H9 (cell line): ENCODE results near the gene TSPYL2. TPM values are rescaled to one million over a fixed set of nuclear protein-coding genes. Genes with fewer than 3 reads are reported as not detected.

Experiments
- DNase-seq: peaks from one replicate; pipeline ENCODE4 v3.0.0-alpha.2; 2017
- H2AFZ ChIP-seq: one replicate; pipeline ENCODE4 v1.6.1; 2013; ENCODE audit warnings: mild to moderate bottlenecking, low read length, control low read depth, moderate library complexity
- H2AK5ac ChIP-seq: 2 replicates; pipeline ENCODE4 v1.6.1; 2013; ENCODE audit warnings: low read length, control low read depth, mixed read lengths; ENCODE audit not compliant: insufficient read length
- H2BK120ac ChIP-seq: one replicate; pipeline ENCODE4 v1.6.1; 2013; ENCODE audit warnings: low read depth, mild to moderate bottlenecking, low read length, control low read depth, inconsistent platforms; ENCODE audit not compliant: poor library complexity, severe bottlenecking
- H2BK12ac ChIP-seq: 2 replicates; pipeline ENCODE4 v1.6.1; 2013; ENCODE audit warnings: low read length, control low read depth, mixed read lengths, low read depth; ENCODE audit not compliant: insufficient read length
- H2BK15ac ChIP-seq: 2 replicates; pipeline ENCODE4 v1.6.1; 2013; ENCODE audit warnings: low read depth, low read length, control low read depth
- H2BK20ac ChIP-seq: one replicate; pipeline ENCODE4 v1.6.1; 2013; ENCODE audit warnings: low read depth, mild to moderate bottlenecking, low read length, control low read depth, inconsistent platforms; ENCODE audit not compliant: poor library complexity, severe bottlenecking
- H2BK5ac ChIP-seq: 2 replicates; pipeline ENCODE4 v1.6.1; 2013; ENCODE audit warnings: low read length, control low read depth, mixed read lengths; ENCODE audit not compliant: insufficient read length
- H3K14ac ChIP-seq: 2 replicates; pipeline ENCODE4 v1.6.1; 2013; ENCODE audit warnings: low read length, control low read depth; ENCODE audit not compliant: insufficient read depth
- H3K18ac ChIP-seq: 2 replicates; pipeline ENCODE4 v1.6.1; 2013; ENCODE audit warnings: low read depth, mild to moderate bottlenecking, mixed read lengths, low read length, control low read depth; ENCODE audit not compliant: insufficient read length
- H3K23ac ChIP-seq: 2 replicates; pipeline ENCODE4 v1.6.1; 2013; ENCODE audit warnings: low read length, control low read depth, mixed read lengths, low read depth; ENCODE audit not compliant: insufficient read length
- H3K23me2 ChIP-seq: 2 replicates; pipeline ENCODE4 v1.6.1; 2013; ENCODE audit warnings: low read depth, mild to moderate bottlenecking, mixed read lengths, low read length, control low read depth; ENCODE audit not compliant: insufficient read length, poor library complexity, severe bottlenecking
- H3K27ac ChIP-seq: 2 replicates; pipeline ENCODE4 v1.5.1; 2013; ENCODE audit warnings: low read length, control low read depth, mixed read lengths, low read depth; ENCODE audit not compliant: insufficient read length
- H3K27me3 ChIP-seq: 2 replicates; pipeline ENCODE4 v1.6.1; 2013; ENCODE audit warnings: low read length, control low read depth, inconsistent platforms; ENCODE audit not compliant: insufficient read depth
- H3K4ac ChIP-seq: 2 replicates; pipeline ENCODE4 v1.6.1; 2013; ENCODE audit warnings: low read depth, mild to moderate bottlenecking, control low read depth, inconsistent platforms, low read length, moderate library complexity
- H3K4me1 ChIP-seq: 2 replicates; pipeline ENCODE4 v1.6.1; 2013; ENCODE audit warnings: low read length, control low read depth, inconsistent platforms; ENCODE audit not compliant: insufficient read depth
- H3K4me2 ChIP-seq: 2 replicates; pipeline ENCODE4 v1.6.1; 2013; ENCODE audit warnings: low read length, control low read depth, mixed read lengths; ENCODE audit not compliant: insufficient read length, insufficient read depth
- H3K56ac ChIP-seq: 2 replicates; pipeline ENCODE4 v1.6.1; 2013; ENCODE audit warnings: low read depth, mild to moderate bottlenecking, mixed read lengths, low read length, control low read depth; ENCODE audit not compliant: insufficient read length
- H3K79me1 ChIP-seq: 2 replicates; pipeline ENCODE4 v1.6.1; 2013; ENCODE audit warnings: low read depth, mild to moderate bottlenecking, moderate library complexity, low read length, control low read depth, inconsistent platforms; ENCODE audit not compliant: insufficient read depth, poor library complexity, severe bottlenecking
- H3K79me2 ChIP-seq: 2 replicates; pipeline ENCODE4 v1.6.1; 2013; ENCODE audit warnings: low read length, control low read depth, inconsistent platforms; ENCODE audit not compliant: insufficient read depth
- H3K9ac ChIP-seq: 2 replicates; pipeline ENCODE4 v1.6.1; 2013; ENCODE audit warnings: low read length, control low read depth, mixed read lengths; ENCODE audit not compliant: insufficient read length; ENCODE audit errors: extremely low read depth
- H3K9me3 ChIP-seq: one replicate; pipeline ENCODE4 v1.6.1; 2013; ENCODE audit warnings: low read depth, low read length, inconsistent platforms; ENCODE audit not compliant: control insufficient read depth
- H3T11ph ChIP-seq: one replicate; pipeline ENCODE4 v1.6.1; 2013; ENCODE audit warnings: mild to moderate bottlenecking, low read length, control low read depth, inconsistent platforms
- H4K20me1 ChIP-seq: one replicate; pipeline ENCODE4 v1.6.1; 2013; ENCODE audit not compliant: control insufficient read depth, insufficient read length, insufficient read depth
- H4K5ac ChIP-seq: 2 replicates; pipeline ENCODE4 v1.6.1; 2013; ENCODE audit warnings: low read depth, mild to moderate bottlenecking, mixed read lengths, low read length, control low read depth; ENCODE audit not compliant: insufficient read length
- H4K8ac ChIP-seq: replicated peaks from 2 replicates; pipeline ENCODE4 v1.6.1; 2013; ENCODE audit warnings: low read length, control low read depth, mixed read lengths, low read depth; ENCODE audit not compliant: insufficient read length
- H4K91ac ChIP-seq: 2 replicates; pipeline ENCODE4 v1.6.1; 2013; ENCODE audit warnings: low read depth, mild to moderate bottlenecking, moderate library complexity, mixed read lengths, low read length, control low read depth; ENCODE audit not compliant: insufficient read length
- H3K27ac Mint-ChIP-seq, 3 experiments: 2 replicates in 2 of 3; 3 replicates in 1 of 3; pipeline ENCODE4 v1.8.0; 2020 to 2021; ENCODE audit warnings: mixed read lengths in 3 of 3, mild to moderate bottlenecking in 1 of 3, moderate library complexity in 1 of 3
- H3K27me3 Mint-ChIP-seq: 2 replicates; pipeline ENCODE4 v1.8.0; 2021; ENCODE audit warnings: low read depth, mild to moderate bottlenecking, moderate library complexity, mixed read lengths
- H3K36me3 Mint-ChIP-seq, 3 experiments: 2 replicates in 2 of 3; 3 replicates in 1 of 3; pipeline ENCODE4 v1.8.0; 2020 to 2021; ENCODE audit warnings: low read depth in 3 of 3, mixed read lengths in 3 of 3; ENCODE audit not compliant: insufficient read depth in 1 of 3
- H3K4me1 Mint-ChIP-seq, 2 experiments: 2 replicates each; pipeline ENCODE4 v1.8.0; 2020; ENCODE audit warnings: mixed read lengths in 2 of 2
- H3K4me3 Mint-ChIP-seq, 2 experiments: 2 replicates in 1 of 2; 3 replicates in 1 of 2; pipeline ENCODE4 v1.8.0; 2020 to 2021; ENCODE audit warnings: mild to moderate bottlenecking in 2 of 2, mixed read lengths in 2 of 2, moderate library complexity in 1 of 2
- H3K9me3 Mint-ChIP-seq, 2 experiments: 2 replicates in 1 of 2; 3 replicates in 1 of 2; pipeline ENCODE4 v1.8.0; 2020; ENCODE audit warnings: mild to moderate bottlenecking in 2 of 2, mixed read lengths in 2 of 2, moderate library complexity in 1 of 2
- WGBS: extraction: QIAGEN DNeasy Blood & Tissue Kit; methylation state at CpG from one replicate; pipeline ENCODE4 v1.1.7; 2013; ENCODE audit warnings: missing lambda C conversion rate, low lambda C conversion rate, mixed read lengths; ENCODE audit not compliant: insufficient read length; ENCODE audit errors: extremely low coverage; 5-methylcytosine and 5-hydroxymethylcytosine counted together
- total RNA-seq: library from RNA; stranded (reverse); gene quantifications from 2 replicates; pipeline ENCODE4 v1.2.1, GENCODE V29; 2021
- TF ChIP-seq, protein P1 (sequence below): fragments of 200-600 bp; sonication (generic); conservative IDR thresholded peaks from 3 replicates; pipeline ENCODE4 v1.8.0; 2021; ENCODE audit warnings: antibody characterized with exemption, mild to moderate bottlenecking

TSPYL2 gene
- total RNA-seq, 1 experiment from 2014 or later = 24.6 TPM

DNA sequence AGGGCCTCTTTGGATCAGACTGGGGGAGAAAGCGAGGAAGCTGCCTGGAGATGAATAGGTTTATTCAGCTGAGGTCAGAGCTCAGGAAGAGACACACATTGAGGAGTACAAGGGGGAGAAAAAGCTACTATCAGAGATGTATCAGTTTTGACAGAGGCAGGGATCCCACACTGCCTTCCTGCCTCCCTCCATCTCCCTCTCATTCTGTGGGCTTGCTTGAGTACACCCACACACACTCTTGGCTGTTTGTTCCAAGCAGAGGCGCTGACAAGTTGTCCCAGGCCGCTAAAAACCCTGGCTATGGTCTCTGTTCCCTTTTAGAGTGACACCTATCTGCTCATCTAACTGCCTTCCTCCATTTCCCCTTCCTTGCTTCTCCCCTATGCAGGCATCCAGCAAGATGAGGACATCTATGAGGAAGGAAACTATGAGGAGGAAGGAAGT lies 5.2 kb downstream of the TSPYL2 start:
- H2AK5ac ChIP-seq = no peak overlapping the region
- no peak overlapping the region for H3K4me3 Mint-ChIP-seq
- H3K9me3 ChIP-seq = peaks cover 39% of the 10 kb centered on the region
- no peak overlapping the region for H4K5ac ChIP-seq
- no peak overlapping the region for H3K9ac ChIP-seq
- no peaks in the 10 kb centered on the region for H3K79me2 ChIP-seq
- H3K18ac ChIP-seq = no peak overlapping the region
- H4K8ac ChIP-seq = no peak overlapping the region
- no peak overlapping the region for H2BK20ac ChIP-seq
- no peaks in the 10 kb centered on the region for H3K27me3 ChIP-seq
- H3K27ac ChIP-seq = no peak overlapping the region
- no peak overlapping the region for H2BK120ac ChIP-seq
- no peak overlapping the region for H2BK15ac ChIP-seq
- H3K14ac ChIP-seq = no peak overlapping the region
- no peak for DNase-seq
- no peaks in the 10 kb centered on the region for H3K79me1 ChIP-seq
- peaks cover 3% of the 10 kb centered on the region; the same call in 1 of the 2 replicates for H3K27me3 Mint-ChIP-seq
- no peak overlapping the region for H3K56ac ChIP-seq
- peaks cover 76 to 82% of the 10 kb centered on the region in 2 experiments for H3K9me3 Mint-ChIP-seq
- no peak overlapping the region for H4K91ac ChIP-seq
- no peak overlapping the region for H3K4ac ChIP-seq
- no peaks in the 10 kb centered on the region for H3K4me1 ChIP-seq
- H3K23me2 ChIP-seq = peaks cover 8% of the 10 kb centered on the region
- WGBS = no CpG with 5 or more reads among the region's 3 CpGs
- H2BK12ac ChIP-seq = no peak overlapping the region
- TF ChIP-seq, protein P1, sequence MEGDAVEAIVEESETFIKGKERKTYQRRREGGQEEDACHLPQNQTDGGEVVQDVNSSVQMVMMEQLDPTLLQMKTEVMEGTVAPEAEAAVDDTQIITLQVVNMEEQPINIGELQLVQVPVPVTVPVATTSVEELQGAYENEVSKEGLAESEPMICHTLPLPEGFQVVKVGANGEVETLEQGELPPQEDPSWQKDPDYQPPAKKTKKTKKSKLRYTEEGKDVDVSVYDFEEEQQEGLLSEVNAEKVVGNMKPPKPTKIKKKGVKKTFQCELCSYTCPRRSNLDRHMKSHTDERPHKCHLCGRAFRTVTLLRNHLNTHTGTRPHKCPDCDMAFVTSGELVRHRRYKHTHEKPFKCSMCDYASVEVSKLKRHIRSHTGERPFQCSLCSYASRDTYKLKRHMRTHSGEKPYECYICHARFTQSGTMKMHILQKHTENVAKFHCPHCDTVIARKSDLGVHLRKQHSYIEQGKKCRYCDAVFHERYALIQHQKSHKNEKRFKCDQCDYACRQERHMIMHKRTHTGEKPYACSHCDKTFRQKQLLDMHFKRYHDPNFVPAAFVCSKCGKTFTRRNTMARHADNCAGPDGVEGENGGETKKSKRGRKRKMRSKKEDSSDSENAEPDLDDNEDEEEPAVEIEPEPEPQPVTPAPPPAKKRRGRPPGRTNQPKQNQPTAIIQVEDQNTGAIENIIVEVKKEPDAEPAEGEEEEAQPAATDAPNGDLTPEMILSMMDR = no peak
- peaks cover 34 to 49% (median 41%) of the 10 kb centered on the region in 3 experiments for H3K36me3 Mint-ChIP-seq
- no peak overlapping the region for H2AFZ ChIP-seq
- H3K23ac ChIP-seq = no peak overlapping the region
- H3K4me2 ChIP-seq = no peak overlapping the region
- H4K20me1 ChIP-seq = no peaks in the 10 kb centered on the region
- no peak overlapping the region for H3T11ph ChIP-seq
- peaks cover 4 to 22% of the 10 kb centered on the region in 2 experiments; a peak in 3 of 4 replicates for H3K4me1 Mint-ChIP-seq
- H2BK5ac ChIP-seq = no peak overlapping the region
- peak overlapping the region in 1 of 3 experiments; percentile 36; a peak in 3 of 7 replicates for H3K27ac Mint-ChIP-seq
